Vagina (tissue), 2 donors: Measurements from ENCODE around the gene ALDH4A1.

ENCODE experiments used
- POLR2A ChIP-seq, 2 donors: fragments of 450-650 bp; IDR thresholded peaks; one replicate each; pipeline ENCODE4 v1.6.1; 2017; ENCODE audit warnings: antibody characterized with exemption in 2 of 2, mild to moderate bottlenecking in 2 of 2, moderate library complexity in 2 of 2
- TF ChIP-seq, protein P1 (sequence below), 3 experiments: fragments of 450-650 bp in 2 of 3; fragments of 200-600 bp in 1 of 3; sonication (generic) in 1 of 3; IDR thresholded peaks; one replicate each; pipeline ENCODE4 v1.5.1; 2017 to 2019; ENCODE audit warnings: antibody characterized with exemption in 3 of 3, mild to moderate bottlenecking in 2 of 3, moderate library complexity in 2 of 3

DNA sequence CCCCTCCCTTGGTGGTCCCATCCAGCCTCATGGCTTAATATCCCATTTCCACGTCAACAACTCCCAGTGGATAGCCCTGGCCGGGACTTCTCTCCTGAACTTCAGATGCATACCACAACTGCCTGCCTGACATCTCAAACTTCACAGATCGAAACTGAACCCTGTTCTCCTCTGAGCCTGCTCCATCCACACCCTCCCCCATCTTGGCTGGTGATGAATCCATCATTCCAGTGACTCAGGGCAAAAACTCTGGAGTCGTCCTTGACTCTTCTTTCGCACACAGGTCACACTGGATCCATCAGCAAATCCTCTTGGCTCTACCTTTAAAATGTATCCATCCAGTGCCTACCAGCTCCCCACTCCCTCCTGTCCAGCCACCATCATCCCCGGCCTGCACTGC is 46.8 kb downstream of the ALDH4A1 start:
- TF ChIP-seq, protein P1, sequence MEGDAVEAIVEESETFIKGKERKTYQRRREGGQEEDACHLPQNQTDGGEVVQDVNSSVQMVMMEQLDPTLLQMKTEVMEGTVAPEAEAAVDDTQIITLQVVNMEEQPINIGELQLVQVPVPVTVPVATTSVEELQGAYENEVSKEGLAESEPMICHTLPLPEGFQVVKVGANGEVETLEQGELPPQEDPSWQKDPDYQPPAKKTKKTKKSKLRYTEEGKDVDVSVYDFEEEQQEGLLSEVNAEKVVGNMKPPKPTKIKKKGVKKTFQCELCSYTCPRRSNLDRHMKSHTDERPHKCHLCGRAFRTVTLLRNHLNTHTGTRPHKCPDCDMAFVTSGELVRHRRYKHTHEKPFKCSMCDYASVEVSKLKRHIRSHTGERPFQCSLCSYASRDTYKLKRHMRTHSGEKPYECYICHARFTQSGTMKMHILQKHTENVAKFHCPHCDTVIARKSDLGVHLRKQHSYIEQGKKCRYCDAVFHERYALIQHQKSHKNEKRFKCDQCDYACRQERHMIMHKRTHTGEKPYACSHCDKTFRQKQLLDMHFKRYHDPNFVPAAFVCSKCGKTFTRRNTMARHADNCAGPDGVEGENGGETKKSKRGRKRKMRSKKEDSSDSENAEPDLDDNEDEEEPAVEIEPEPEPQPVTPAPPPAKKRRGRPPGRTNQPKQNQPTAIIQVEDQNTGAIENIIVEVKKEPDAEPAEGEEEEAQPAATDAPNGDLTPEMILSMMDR (IDR thresholded peaks at IDR 0.05) = no peak
- TF ChIP-seq POLR2A (IDR thresholded peaks at IDR 0.05) = no peak
